ENCODE data around the gene FAN1.

GRCh38 chr15:30990036-30990435, 86.3 kb downstream of the FAN1 start:
- TF ChIP-seq POLR2A (IDR thresholded peaks at IDR 0.05) (no peak), CTCF (IDR thresholded peaks at IDR 0.05) (no peak)

Data from right lobe of liver (tissue), 4 donors.